ENCODE data around the gene ASTN2.

Gene ASTN2

DNA sequence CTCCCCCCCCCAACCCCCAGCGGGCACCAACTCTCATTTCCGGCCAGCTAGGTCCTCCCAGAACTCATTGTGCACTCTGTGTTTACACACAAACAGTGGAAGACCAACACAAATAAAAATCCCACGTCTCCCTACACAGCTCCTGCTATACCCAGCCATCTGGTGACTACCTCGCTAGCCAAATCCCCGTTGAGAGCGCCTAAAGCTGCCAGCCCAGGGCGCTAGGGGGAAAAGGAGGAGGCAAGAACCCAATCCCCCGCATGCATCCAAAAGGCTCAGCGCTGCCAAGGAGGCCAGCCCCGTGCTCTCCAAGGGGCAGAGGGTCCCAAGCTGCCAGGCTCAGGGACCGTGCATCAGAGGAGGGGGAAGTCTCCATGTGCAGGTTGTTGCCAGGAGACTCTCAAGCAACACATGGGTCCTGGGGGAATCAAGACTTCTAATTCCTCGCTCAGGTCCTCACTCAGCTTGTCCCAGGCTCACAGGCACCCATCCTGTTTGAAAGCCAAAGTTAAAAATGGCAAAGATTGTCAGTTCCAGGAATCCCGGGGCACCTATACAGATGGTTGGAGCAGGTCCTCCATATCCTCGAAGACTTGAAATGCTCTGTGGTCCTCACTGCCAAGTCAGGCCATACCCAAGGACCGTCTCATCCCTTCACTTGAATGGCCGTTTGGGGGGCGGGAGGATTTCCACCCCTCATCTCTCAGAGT, 2.7 kb downstream of the ASTN2 start:
- Histone ChIP-seq H3K27me3 (ENCODE audit: insufficient read depth, low read length, poor library complexity) (no peaks in the 10 kb centered on the region), H3K9me3 (ENCODE audit: insufficient read depth, low read length, severe bottlenecking) (no peaks in the 10 kb centered on the region), H4K20me1 (ENCODE audit: insufficient read depth, low read length) (no peaks in the 10 kb centered on the region), H3K36me3 (ENCODE audit: insufficient read depth, low read length) (no peaks in the 10 kb centered on the region), H3K9ac (ENCODE audit: low read depth, low read length) (no peak overlapping the region), H3K4me1 (ENCODE audit: insufficient read depth, low read length) (no peaks in the 10 kb centered on the region), H3K4me2 (ENCODE audit: insufficient read depth, low read length) (no peak overlapping the region), H2AFZ (ENCODE audit: low read depth, low read length) (no peak overlapping the region), H3K79me2 (ENCODE audit: insufficient read depth, low read length) (no peaks in the 10 kb centered on the region), H3K27ac (ENCODE audit: low read length) (no peak overlapping the region), H3K4me3 (ENCODE audit: low read depth in 1 of 2, low read length in 2 of 2) (no peak overlapping the region)
- DNase-seq (no peak), ATAC-seq (ENCODE audit: insufficient read depth, low read depth) (no peak)
- TF ChIP-seq EZH2 (IDR thresholded peaks at IDR 0.05; ENCODE audit: borderline replicate concordance, low read depth, low read length, severe bottlenecking), result no peak
- TF ChIP-seq, protein P1, sequence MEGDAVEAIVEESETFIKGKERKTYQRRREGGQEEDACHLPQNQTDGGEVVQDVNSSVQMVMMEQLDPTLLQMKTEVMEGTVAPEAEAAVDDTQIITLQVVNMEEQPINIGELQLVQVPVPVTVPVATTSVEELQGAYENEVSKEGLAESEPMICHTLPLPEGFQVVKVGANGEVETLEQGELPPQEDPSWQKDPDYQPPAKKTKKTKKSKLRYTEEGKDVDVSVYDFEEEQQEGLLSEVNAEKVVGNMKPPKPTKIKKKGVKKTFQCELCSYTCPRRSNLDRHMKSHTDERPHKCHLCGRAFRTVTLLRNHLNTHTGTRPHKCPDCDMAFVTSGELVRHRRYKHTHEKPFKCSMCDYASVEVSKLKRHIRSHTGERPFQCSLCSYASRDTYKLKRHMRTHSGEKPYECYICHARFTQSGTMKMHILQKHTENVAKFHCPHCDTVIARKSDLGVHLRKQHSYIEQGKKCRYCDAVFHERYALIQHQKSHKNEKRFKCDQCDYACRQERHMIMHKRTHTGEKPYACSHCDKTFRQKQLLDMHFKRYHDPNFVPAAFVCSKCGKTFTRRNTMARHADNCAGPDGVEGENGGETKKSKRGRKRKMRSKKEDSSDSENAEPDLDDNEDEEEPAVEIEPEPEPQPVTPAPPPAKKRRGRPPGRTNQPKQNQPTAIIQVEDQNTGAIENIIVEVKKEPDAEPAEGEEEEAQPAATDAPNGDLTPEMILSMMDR (IDR thresholded peaks at IDR 0.05; ENCODE audit: borderline replicate concordance, extremely low read depth, low read length, poor library complexity, severe bottlenecking), result no peak

DNA sequence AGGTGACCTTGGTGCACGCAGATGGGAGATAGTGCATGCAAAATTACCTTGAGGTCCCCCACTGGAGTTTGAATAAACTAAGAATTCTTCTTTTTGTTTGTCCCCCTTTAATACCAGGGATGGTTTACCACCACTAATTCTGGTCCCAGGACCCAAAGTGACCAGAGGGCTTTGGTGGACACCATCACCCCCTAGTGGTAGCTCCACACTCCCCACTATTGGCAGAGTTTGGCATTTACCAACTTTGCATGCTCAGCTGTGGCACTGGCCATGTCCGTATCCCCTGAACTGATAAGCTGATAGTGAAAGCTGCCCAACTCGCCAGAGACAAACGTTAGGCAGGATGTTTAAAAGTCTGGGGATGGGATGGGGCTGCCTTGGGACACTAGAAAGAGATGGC, 3.3 kb downstream of the ASTN2 start:
- Histone ChIP-seq H3K27me3 (ENCODE audit: insufficient read depth, low read length, poor library complexity) (no peaks in the 10 kb centered on the region), H3K79me2 (ENCODE audit: insufficient read depth, low read length) (no peaks in the 10 kb centered on the region), H3K9ac (ENCODE audit: low read depth, low read length) (no peak overlapping the region)

DNA sequence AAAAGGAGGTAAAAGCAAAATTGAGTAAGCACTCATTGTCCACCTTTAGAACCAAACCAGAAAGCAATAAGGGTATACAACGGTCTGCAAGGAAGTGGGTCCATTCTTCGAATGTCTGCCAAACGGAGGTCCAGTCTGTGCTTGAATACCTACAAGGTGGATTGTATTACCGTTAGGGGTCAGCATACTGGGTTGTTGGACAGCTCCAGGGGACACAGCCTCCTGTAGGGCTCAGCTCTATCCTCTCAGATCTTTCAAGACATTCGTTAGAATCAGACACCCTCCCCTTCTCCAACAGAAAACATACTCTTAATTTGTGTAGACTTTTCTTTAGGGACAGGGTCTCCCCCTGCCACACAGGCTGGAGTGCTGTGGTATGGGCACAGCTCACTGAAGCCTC, 5.5 kb downstream of the ASTN2 start:
- ATAC-seq (ENCODE audit: insufficient read depth, low read depth), result no peak
- Histone ChIP-seq H3K4me1 (ENCODE audit: insufficient read depth, low read length) (no peaks in the 10 kb centered on the region), H3K27me3 (ENCODE audit: insufficient read depth, low read length, poor library complexity) (no peaks in the 10 kb centered on the region), H3K79me2 (ENCODE audit: insufficient read depth, low read length) (no peaks in the 10 kb centered on the region), H4K20me1 (ENCODE audit: insufficient read depth, low read length) (no peaks in the 10 kb centered on the region), H3K36me3 (ENCODE audit: insufficient read depth, low read length) (no peaks in the 10 kb centered on the region), H3K4me2 (ENCODE audit: insufficient read depth, low read length) (no peak overlapping the region), H3K9ac (ENCODE audit: low read depth, low read length) (no peak overlapping the region), H3K9me3 (ENCODE audit: insufficient read depth, low read length, severe bottlenecking) (no peaks in the 10 kb centered on the region), H3K27ac (ENCODE audit: low read length) (no peak overlapping the region), H3K4me3 (ENCODE audit: low read depth in 1 of 2, low read length in 2 of 2) (no peak overlapping the region), H2AFZ (ENCODE audit: low read depth, low read length) (no peak overlapping the region)
- TF ChIP-seq EZH2 (IDR thresholded peaks at IDR 0.05; ENCODE audit: borderline replicate concordance, low read depth, low read length, severe bottlenecking), result no peak
- TF ChIP-seq, protein P1 (IDR thresholded peaks at IDR 0.05; ENCODE audit: borderline replicate concordance, extremely low read depth, low read length, poor library complexity, severe bottlenecking), result no peak
- no peak for DNase-seq

More for the DNA sequence above, 3.3 kb downstream of the ASTN2 start:
- H3K27ac ChIP-seq (ENCODE audit: low read length), result no peak overlapping the region
- H4K20me1 ChIP-seq (ENCODE audit: insufficient read depth, low read length), result no peaks in the 10 kb centered on the region
- no peak overlapping the region for H2AFZ ChIP-seq (ENCODE audit: low read depth, low read length)
- no peak overlapping the region for H3K4me3 ChIP-seq (ENCODE audit: low read depth in 1 of 2, low read length in 2 of 2)
- DNase-seq (no peak), ATAC-seq (ENCODE audit: insufficient read depth, low read depth) (no peak)
- no peak overlapping the region for H3K4me2 ChIP-seq (ENCODE audit: insufficient read depth, low read length)
- no peak for TF ChIP-seq EZH2 (IDR thresholded peaks at IDR 0.05; ENCODE audit: borderline replicate concordance, low read depth, low read length, severe bottlenecking)
- TF ChIP-seq, protein P1 (IDR thresholded peaks at IDR 0.05; ENCODE audit: borderline replicate concordance, extremely low read depth, low read length, poor library complexity, severe bottlenecking), result peak; percentile 24
- H3K36me3 ChIP-seq (ENCODE audit: insufficient read depth, low read length), result no peaks in the 10 kb centered on the region
- H3K4me1 ChIP-seq (ENCODE audit: insufficient read depth, low read length), result no peaks in the 10 kb centered on the region
- H3K9me3 ChIP-seq (ENCODE audit: insufficient read depth, low read length, severe bottlenecking), result no peaks in the 10 kb centered on the region

All from DND-41 (cell line).